C4-2B (cell line): ENCODE measurements around the gene NCKAP5.

Source experiments
- CTCF ChIP-seq: fragments of 450-650 bp; conservative IDR thresholded peaks from 2 replicates; pipeline ENCODE4 v1.5.1; 2017; ENCODE audit warnings: mild to moderate bottlenecking
- ZFX ChIP-seq: fragments of 450-650 bp; IDR thresholded peaks from 2 replicates; pipeline ENCODE4 v1.6.1; 2017

- TF ChIP-seq CTCF = no peak
- no peak for TF ChIP-seq ZFX
Observed at GRCh38 chr2:132667706-132668105, 900.6 kb downstream of the NCKAP5 start.
